Neural cell (in vitro differentiated cells): Measurements from ENCODE around the gene FOXRED1. TPM values are rescaled to one million over a fixed set of nuclear protein-coding genes. Genes with fewer than 3 reads are reported as not detected.

ENCODE experiments used
- H2AFZ ChIP-seq: fragments of 200-600, 300-800 bp; sonication (generic), shearing (Covaris generic); 2 replicates; pipeline ENCODE4 v1.6.0; 2014; ENCODE audit warnings: low read depth, mild to moderate bottlenecking, antibody characterized with exemption, low read length, moderate library complexity
- H3F3A ChIP-seq: fragments of 200-600 bp; shearing (Covaris generic); 2 replicates; pipeline ENCODE4 v1.6.1; 2016; ENCODE audit warnings: mild to moderate bottlenecking, moderate library complexity, mixed read lengths, antibody characterized with exemption, low read length; ENCODE audit not compliant: insufficient read depth, poor library complexity, severe bottlenecking
- H3K27ac ChIP-seq: fragments of 200-600, 300-800 bp; sonication (generic), shearing (Covaris generic); 2 replicates; pipeline ENCODE4 v1.5.1; 2014; ENCODE audit warnings: mild to moderate bottlenecking, low read length, moderate library complexity
- H3K27me3 ChIP-seq: fragments of 300-800, 200-600 bp; sonication (generic), shearing (Covaris generic); 2 replicates; pipeline ENCODE4 v1.6.0; 2014; ENCODE audit warnings: mild to moderate bottlenecking, low read depth, low read length, moderate library complexity; ENCODE audit not compliant: insufficient read depth
- H3K36me3 ChIP-seq: fragments of 300-800, 200-600 bp; sonication (generic), shearing (Covaris generic); 2 replicates; pipeline ENCODE4 v1.5.1; 2014; ENCODE audit warnings: mild to moderate bottlenecking, antibody characterized with exemption, low read length, moderate library complexity; ENCODE audit not compliant: insufficient read depth
- H3K4me2 ChIP-seq: fragments of 300-800, 200-600 bp; sonication (generic), shearing (Covaris generic); 2 replicates; pipeline ENCODE4 v1.6.0; 2014; ENCODE audit warnings: mild to moderate bottlenecking, low read length
- H3K4me3 ChIP-seq: fragments of 300-800, 200-600 bp; sonication (generic), shearing (Covaris generic); 2 replicates; pipeline ENCODE4 v1.5.1; 2014; ENCODE audit warnings: mild to moderate bottlenecking, low read length, moderate library complexity
- H3K79me2 ChIP-seq: fragments of 200-600 bp; shearing (Covaris generic); replicated peaks from 2 replicates; pipeline ENCODE4 v1.6.0; 2014; ENCODE audit warnings: mild to moderate bottlenecking, low read length, moderate library complexity; ENCODE audit not compliant: insufficient read depth
- H3K9ac ChIP-seq: fragments of 300-800, 200-600 bp; sonication (generic), shearing (Covaris generic); 2 replicates; pipeline ENCODE4 v1.6.1; 2016; ENCODE audit warnings: mild to moderate bottlenecking, low read length, mixed read lengths
- H3K9me2 ChIP-seq: fragments of 200-600 bp; shearing (Covaris generic); 2 replicates; pipeline ENCODE4 v1.6.1; 2016; ENCODE audit warnings: mild to moderate bottlenecking, low read length, mixed read lengths; ENCODE audit not compliant: insufficient read depth
- H3K9me3 ChIP-seq: fragments of 200-600, 300-800 bp; sonication (generic), shearing (Covaris generic); 2 replicates; pipeline ENCODE4 v1.6.1; 2016; ENCODE audit warnings: mild to moderate bottlenecking, mixed run types, low read length, moderate library complexity, mixed read lengths
- H4K20me1 ChIP-seq: fragments of 200-600 bp; shearing (Covaris generic); 2 replicates; pipeline ENCODE4 v1.6.1; 2016; ENCODE audit warnings: mild to moderate bottlenecking, mixed run types; ENCODE audit not compliant: insufficient read depth
- EP300 ChIP-seq: fragments of 450-650 bp; conservative IDR thresholded peaks from 2 replicates; pipeline ENCODE4 v1.6.1; 2014; ENCODE audit warnings: antibody characterized with exemption, mild to moderate bottlenecking, moderate library complexity; ENCODE audit not compliant: poor library complexity, severe bottlenecking
- EZH2 ChIP-seq: fragments of 200-600, 300-800 bp; shearing (Covaris generic), sonication (generic); IDR thresholded peaks from 2 replicates; pipeline ENCODE4 v1.6.1; 2014; ENCODE audit warnings: antibody characterized with exemption, low read length, borderline replicate concordance, mild to moderate bottlenecking; ENCODE audit not compliant: insufficient read depth, poor library complexity, severe bottlenecking
- MXI1 ChIP-seq: fragments of 450-650 bp; conservative IDR thresholded peaks from 2 replicates; pipeline ENCODE4 v1.6.1; 2014; ENCODE audit warnings: antibody characterized with exemption, mild to moderate bottlenecking; ENCODE audit not compliant: poor library complexity, severe bottlenecking
- POLR2AphosphoS5 ChIP-seq: IDR thresholded peaks from 2 replicates; pipeline ENCODE4 v1.6.1; 2012
- RAD21 ChIP-seq: fragments of 450-650 bp; conservative IDR thresholded peaks from 2 replicates; pipeline ENCODE4 v1.6.1; 2014; ENCODE audit warnings: antibody characterized with exemption, mild to moderate bottlenecking, moderate library complexity
- REST ChIP-seq: IDR thresholded peaks from 2 replicates; pipeline ENCODE4 v1.6.1; 2012; ENCODE audit warnings: borderline replicate concordance
- SMC3 ChIP-seq: fragments of 450-650 bp; conservative IDR thresholded peaks from 2 replicates; pipeline ENCODE4 v1.6.1; 2014; ENCODE audit warnings: antibody characterized with exemption, mild to moderate bottlenecking, moderate library complexity; ENCODE audit not compliant: poor library complexity
- TAF1 ChIP-seq: IDR thresholded peaks from 2 replicates; pipeline ENCODE4 v1.6.1; 2012; ENCODE audit warnings: low read depth
- polyA plus RNA-seq: library from polyadenylated mRNA; depleted of rRNA; stranded (reverse); fragments of >200 nt; gene quantifications from 2 replicates; pipeline ENCODE4 v1.2.3, GENCODE V29; 2014
- TF ChIP-seq, protein P1 (sequence below): fragments of 450-650 bp; IDR thresholded peaks from 2 replicates; pipeline ENCODE4 v1.5.1; 2014; ENCODE audit warnings: antibody characterized with exemption, mild to moderate bottlenecking, moderate library complexity; ENCODE audit not compliant: poor library complexity, severe bottlenecking

FOXRED1 gene
- polyA plus RNA-seq, 1 donor from 2014 or later: 77.3 TPM

DNA sequence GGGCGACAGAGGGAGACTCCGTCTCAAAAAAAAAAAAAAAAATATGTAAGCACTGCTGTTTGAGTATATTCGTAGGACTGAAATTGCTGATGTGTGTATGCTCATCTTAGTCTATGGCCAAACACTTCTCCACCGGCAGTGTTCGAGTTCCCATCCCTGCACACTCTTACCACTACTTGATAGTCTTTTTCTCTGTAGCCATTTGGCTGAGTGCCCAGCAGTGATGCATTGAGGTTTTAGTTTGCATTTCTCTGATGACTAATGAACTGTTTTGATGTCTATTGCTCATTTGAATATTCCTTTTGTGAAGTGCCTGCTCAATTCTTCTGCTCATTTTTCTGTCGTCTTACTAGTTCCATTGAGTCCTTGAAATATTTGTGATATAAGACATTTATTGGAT, 15.9 kb downstream of the FOXRED1 start:
- H3K79me2 ChIP-seq: no peaks in the 10 kb centered on the region
- no peak for TF ChIP-seq POLR2AphosphoS5
- no peak for TF ChIP-seq EP300
- TF ChIP-seq MXI1: no peak
- no peak for TF ChIP-seq REST
- TF ChIP-seq TAF1: no peak
- no peak for TF ChIP-seq RAD21
- TF ChIP-seq, protein P1, sequence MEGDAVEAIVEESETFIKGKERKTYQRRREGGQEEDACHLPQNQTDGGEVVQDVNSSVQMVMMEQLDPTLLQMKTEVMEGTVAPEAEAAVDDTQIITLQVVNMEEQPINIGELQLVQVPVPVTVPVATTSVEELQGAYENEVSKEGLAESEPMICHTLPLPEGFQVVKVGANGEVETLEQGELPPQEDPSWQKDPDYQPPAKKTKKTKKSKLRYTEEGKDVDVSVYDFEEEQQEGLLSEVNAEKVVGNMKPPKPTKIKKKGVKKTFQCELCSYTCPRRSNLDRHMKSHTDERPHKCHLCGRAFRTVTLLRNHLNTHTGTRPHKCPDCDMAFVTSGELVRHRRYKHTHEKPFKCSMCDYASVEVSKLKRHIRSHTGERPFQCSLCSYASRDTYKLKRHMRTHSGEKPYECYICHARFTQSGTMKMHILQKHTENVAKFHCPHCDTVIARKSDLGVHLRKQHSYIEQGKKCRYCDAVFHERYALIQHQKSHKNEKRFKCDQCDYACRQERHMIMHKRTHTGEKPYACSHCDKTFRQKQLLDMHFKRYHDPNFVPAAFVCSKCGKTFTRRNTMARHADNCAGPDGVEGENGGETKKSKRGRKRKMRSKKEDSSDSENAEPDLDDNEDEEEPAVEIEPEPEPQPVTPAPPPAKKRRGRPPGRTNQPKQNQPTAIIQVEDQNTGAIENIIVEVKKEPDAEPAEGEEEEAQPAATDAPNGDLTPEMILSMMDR: no peak
- no peak for TF ChIP-seq EZH2
- TF ChIP-seq SMC3: no peak
- H3K36me3 ChIP-seq: no peaks in the 10 kb centered on the region
- no peak overlapping the region for H3K4me3 ChIP-seq
- H3K27ac ChIP-seq: no peak overlapping the region
- H3K9me3 ChIP-seq: no peaks in the 10 kb centered on the region
- no peaks in the 10 kb centered on the region for H3F3A ChIP-seq
- H3K9ac ChIP-seq: no peak overlapping the region
- no peaks in the 10 kb centered on the region for H3K27me3 ChIP-seq
- no peak overlapping the region for H2AFZ ChIP-seq
- H3K9me2 ChIP-seq: no peaks in the 10 kb centered on the region
- no peaks in the 10 kb centered on the region for H4K20me1 ChIP-seq
- no peak overlapping the region for H3K4me2 ChIP-seq

DNA sequence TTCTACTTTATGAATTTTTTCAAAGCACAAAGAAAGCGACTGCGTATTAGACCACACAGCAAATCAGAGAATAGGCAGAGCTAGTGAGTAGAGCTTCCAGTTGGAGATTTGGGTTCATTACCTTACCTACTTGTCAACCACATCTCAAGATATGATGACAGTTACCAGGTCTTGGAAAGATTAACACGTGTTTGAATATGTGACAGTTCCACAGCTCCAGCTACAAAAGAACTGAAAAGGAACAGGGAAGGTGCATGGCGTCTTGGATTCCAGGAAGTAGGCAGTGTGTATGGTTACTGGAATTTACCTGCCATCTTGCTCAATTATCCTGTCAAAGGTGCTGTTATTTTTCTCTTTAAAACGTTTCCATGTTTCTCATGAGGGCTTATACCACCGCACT, 19.3 kb downstream of the FOXRED1 start:
- no peak for TF ChIP-seq TAF1
- TF ChIP-seq EP300: peak; percentile 94
- peak; percentile 77 for TF ChIP-seq MXI1
- TF ChIP-seq EZH2: no peak
- peak; percentile 83 for TF ChIP-seq POLR2AphosphoS5
- TF ChIP-seq, protein P1: no peak
- TF ChIP-seq RAD21: peak; percentile 18
- TF ChIP-seq REST: peak; percentile 98
- TF ChIP-seq SMC3: no peak
- Histone ChIP-seq H2AFZ (no peak overlapping the region), H3K27me3 (no peaks in the 10 kb centered on the region), H4K20me1 (no peaks in the 10 kb centered on the region), H3K9me3 (no peaks in the 10 kb centered on the region), H3K36me3 (no peaks in the 10 kb centered on the region), H3K4me3 (peak overlapping the region; percentile 29), H3K9me2 (no peaks in the 10 kb centered on the region), H3K9ac (peak overlapping the region; percentile 32), H3K79me2 (no peaks in the 10 kb centered on the region), H3K27ac (peak overlapping the region; percentile 87), H3F3A (no peaks in the 10 kb centered on the region), H3K4me2 (peak overlapping the region; percentile 50)
